ENCODE results near the gene EIF3D. TPM values are rescaled to one million over a fixed set of nuclear protein-coding genes. Genes with fewer than 3 reads are reported as not detected.
A peak's percentile ranks its signal among the peaks of the same experiment; 100 is the strongest.

The EIF3D gene
- 100 to 1,000 TPM; 150 to 163 TPM for total RNA-seq
- polyA plus RNA-seq (ENCODE audit: insufficient read depth, low read depth, low replicate concordance): 176 TPM
- long read RNA-seq, donor 1, transcript EIF3D-201 (15 exons, 2,155 nt): major isoform, 51 of 112 reads
- long read RNA-seq, donor 1, transcript EIF3D-209 (3 exons, 887 nt): minor isoform, 16 of 112 reads
- long read RNA-seq, donor 1, partial matches to known transcripts: 29 of 112 reads
- long read RNA-seq, donor 1, other reads (novel, unspliced or antisense): 15 of 112 reads
- long read RNA-seq, donor 2, transcript EIF3D-201 (15 exons, 2,155 nt): major isoform, 28 of 65 reads
- long read RNA-seq, donor 2, transcript EIF3D-209 (3 exons, 887 nt): minor isoform, 5 of 65 reads
- long read RNA-seq, donor 2, partial matches to known transcripts: 26 of 65 reads
- long read RNA-seq, donor 2, other reads (novel, unspliced or antisense): 6 of 65 reads

- Histone ChIP-seq H3K27ac (peak within 1 kb of the TSS; percentile 85 to 86), H3K4me3 (peak within 1 kb of the TSS; percentile 66 to 84), H3K27me3 (no peaks in the 10 kb centered on the region), H3K36me3 (ENCODE audit: low read depth, missing control alignments) (no peaks in the 10 kb centered on the region), H3K9me3 (no peaks in the 10 kb centered on the region), H3K4me1 (peaks cover 24% of the 10 kb centered on the region)
- intact Hi-C loops (cut with DNase I; ENCODE audit: low total_unique reads): no loop called here
- 0 to 1% methylated on average over 53 to 82 of the region's 82 CpGs for WGBS, 2 donors
- peak in 1 of 3 experiments; percentile 22 for TF ChIP-seq CTCF (IDR thresholded peaks at IDR 0.05)
- TF ChIP-seq POLR2A (IDR thresholded peaks at IDR 0.05): no peak
- peak; percentile 99 for DNase-seq
Measured at GRCh38 chr22:36528795-36529751, at the start of gene EIF3D. TSS of gene EIF3D (minus strand) at chr22:36529166. CDS start at chr22:36526121, 3,045 bp downstream.

- Histone ChIP-seq H3K36me3 (ENCODE audit: low read depth, missing control alignments) (no peaks in the 10 kb centered on the region), H3K27me3 (no peaks in the 10 kb centered on the region), H3K4me1 (no peaks in the 10 kb centered on the region), H3K4me3 (no peak overlapping the region), H3K9me3 (no peaks in the 10 kb centered on the region), H3K27ac (no peak overlapping the region)
- no peak for TF ChIP-seq CTCF (IDR thresholded peaks at IDR 0.05)
- no peak for TF ChIP-seq POLR2A (IDR thresholded peaks at IDR 0.05)
- 78 to 85% methylated on average over 7 of the region's 7 CpGs for WGBS, 2 donors
- intact Hi-C loops (cut with DNase I; ENCODE audit: low total_unique reads): no loop called here
- DNase-seq: no peak
Measured at GRCh38 chr22:36578619-36579018, 49.7 kb upstream of the EIF3D start.

GRCh38 chr22:36577019-36577418 lies 48.1 kb upstream of the EIF3D start:
- Histone ChIP-seq H3K4me3 (no peak overlapping the region), H3K27ac (no peak overlapping the region), H3K36me3 (ENCODE audit: low read depth, missing control alignments) (no peaks in the 10 kb centered on the region), H3K27me3 (no peaks in the 10 kb centered on the region), H3K9me3 (no peaks in the 10 kb centered on the region), H3K4me1 (no peaks in the 10 kb centered on the region)
- DNase-seq: no peak
- 76 to 84% methylated on average over 12 to 13 of the region's 13 CpGs for WGBS, 2 donors
- TF ChIP-seq CTCF (IDR thresholded peaks at IDR 0.05) (no peak), POLR2A (IDR thresholded peaks at IDR 0.05) (no peak)
- intact Hi-C loops (cut with DNase I; ENCODE audit: low total_unique reads): no loop called here

GRCh38 chr22:36574728-36575127 lies 45.8 kb upstream of the EIF3D start:
- no peak overlapping the region for H3K4me3 ChIP-seq
- 92 to 93% methylated on average over 1 of the region's 1 CpG for WGBS, 2 donors
- H3K36me3 ChIP-seq (ENCODE audit: low read depth, missing control alignments): no peaks in the 10 kb centered on the region
- no peaks in the 10 kb centered on the region for H3K4me1 ChIP-seq
- intact Hi-C loops (cut with DNase I; ENCODE audit: low total_unique reads): no loop called here
- TF ChIP-seq CTCF (IDR thresholded peaks at IDR 0.05): no peak
- no peak for TF ChIP-seq POLR2A (IDR thresholded peaks at IDR 0.05)
- H3K9me3 ChIP-seq: no peaks in the 10 kb centered on the region
- no peak overlapping the region for H3K27ac ChIP-seq
- no peaks in the 10 kb centered on the region for H3K27me3 ChIP-seq
- no peak for DNase-seq
